Fibroblast of the conjunctiva (primary cell): ENCODE data around the gene TSBP1.

ENCODE experiments used
- DNase-seq: peaks from one replicate; pipeline ENCODE4 v3.0.0-alpha.2; 2010; ENCODE audit warnings: low read depth

Gene TSBP1, protein sequence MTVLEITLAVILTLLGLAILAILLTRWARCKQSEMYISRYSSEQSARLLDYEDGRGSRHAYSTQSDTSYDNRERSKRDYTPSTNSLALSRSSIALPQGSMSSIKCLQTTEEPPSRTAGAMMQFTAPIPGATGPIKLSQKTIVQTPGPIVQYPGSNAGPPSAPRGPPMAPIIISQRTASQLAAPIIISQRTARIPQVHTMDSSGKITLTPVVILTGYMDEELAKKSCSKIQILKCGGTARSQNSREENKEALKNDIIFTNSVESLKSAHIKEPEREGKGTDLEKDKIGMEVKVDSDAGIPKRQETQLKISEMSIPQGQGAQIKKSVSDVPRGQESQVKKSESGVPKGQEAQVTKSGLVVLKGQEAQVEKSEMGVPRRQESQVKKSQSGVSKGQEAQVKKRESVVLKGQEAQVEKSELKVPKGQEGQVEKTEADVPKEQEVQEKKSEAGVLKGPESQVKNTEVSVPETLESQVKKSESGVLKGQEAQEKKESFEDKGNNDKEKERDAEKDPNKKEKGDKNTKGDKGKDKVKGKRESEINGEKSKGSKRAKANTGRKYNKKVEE

DNA sequence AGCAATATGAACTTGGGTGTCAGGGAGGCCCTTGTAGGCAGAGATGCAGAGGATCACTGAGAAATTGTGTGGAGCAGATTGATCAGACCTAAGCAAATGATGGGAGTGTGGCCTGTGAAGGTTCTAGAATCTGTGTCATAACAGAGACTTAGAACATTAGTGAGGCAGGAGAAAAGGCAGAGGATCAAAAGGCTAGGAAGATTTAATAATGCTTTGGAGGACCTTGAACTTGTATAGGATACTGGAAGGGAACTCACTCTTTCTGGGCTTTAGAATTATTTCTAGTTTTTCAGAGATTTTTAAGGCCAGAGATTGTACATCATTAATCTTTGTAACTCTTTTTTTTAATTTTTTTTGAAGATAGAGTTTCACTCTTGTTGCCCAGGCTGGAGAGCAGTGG is at the start of gene TSBP1:
TSS of gene TSBP1 (minus strand) at position 101 of the 400 bp plus-strand sequence. CDS start 197 bp downstream, outside the sequence.
- DNase-seq: no peak

DNA sequence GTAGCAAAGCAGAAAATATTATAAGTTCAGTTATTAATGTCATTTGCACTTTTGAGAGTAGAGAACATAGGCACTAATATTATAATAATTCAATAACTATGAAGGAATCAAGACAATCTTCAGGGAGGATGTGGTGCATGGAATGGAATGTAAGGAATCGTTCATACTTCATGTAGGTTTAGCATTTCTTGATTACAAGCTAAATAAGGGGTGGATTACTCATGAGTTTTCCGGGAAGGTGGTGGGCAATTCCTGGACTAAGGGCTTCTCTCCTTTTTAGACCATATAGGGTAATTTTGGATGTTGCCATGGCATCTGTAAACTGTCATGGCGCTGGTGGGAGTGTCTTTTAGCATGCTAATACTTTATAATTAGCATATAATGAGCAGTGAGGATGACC is 44.3 kb upstream of the TSBP1 start:
- DNase-seq: no peak

DNA sequence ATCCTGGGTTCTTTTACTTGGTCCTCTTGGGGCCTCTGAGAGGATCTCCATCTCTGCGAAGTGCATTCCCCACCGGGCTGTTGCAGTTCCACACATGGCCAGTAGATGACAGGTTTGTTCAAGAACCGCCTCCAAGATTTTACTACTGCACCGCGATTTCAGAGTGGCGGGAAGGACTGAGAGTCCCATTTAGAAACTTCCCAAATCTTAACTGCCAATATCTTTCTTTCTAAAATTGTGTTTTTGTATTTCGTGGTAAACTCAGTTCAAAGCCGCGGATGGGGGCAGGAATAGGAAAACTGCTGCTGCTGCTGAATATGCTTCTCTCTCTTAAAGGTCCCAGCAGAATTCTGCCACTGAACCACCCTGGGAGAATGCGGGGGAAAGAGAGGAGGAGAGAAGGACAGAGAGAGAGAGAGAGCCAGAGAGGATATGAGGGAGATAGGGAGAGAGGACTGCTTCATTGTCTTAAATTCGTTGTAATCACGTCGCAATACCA is 43.9 kb upstream of the TSBP1 start:
- peak; percentile 48 for DNase-seq

DNA sequence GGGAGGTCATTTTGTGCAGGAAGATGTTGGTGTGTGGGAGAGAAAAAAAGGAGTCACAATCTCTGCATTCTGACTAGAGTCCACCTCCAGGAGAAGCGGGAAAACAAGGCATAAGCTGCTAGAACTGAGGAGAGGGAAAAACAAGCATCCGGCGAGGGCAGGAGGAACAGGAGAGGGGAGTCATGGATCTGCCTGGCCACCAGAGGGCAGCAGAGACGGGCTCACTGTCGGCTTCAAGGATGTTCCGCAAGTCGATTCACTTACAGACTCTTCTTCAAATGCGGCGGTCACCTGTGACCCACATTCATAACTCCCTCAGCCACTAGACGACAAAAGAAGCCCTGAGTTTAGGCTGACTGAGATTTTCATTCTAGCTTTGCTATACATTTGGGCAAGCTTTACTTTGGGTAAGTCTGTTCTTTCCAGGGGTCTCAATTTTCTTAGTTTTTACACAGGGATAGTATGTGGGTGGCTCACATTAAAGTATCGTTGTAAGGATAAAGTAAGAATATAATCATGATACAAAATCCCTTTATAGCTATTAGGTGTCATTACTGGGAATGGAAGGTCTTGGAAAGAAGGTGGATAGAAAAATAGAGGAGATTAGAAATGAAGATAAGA is 41.8 kb upstream of the TSBP1 start:
- peak; percentile 65 for DNase-seq

DNA sequence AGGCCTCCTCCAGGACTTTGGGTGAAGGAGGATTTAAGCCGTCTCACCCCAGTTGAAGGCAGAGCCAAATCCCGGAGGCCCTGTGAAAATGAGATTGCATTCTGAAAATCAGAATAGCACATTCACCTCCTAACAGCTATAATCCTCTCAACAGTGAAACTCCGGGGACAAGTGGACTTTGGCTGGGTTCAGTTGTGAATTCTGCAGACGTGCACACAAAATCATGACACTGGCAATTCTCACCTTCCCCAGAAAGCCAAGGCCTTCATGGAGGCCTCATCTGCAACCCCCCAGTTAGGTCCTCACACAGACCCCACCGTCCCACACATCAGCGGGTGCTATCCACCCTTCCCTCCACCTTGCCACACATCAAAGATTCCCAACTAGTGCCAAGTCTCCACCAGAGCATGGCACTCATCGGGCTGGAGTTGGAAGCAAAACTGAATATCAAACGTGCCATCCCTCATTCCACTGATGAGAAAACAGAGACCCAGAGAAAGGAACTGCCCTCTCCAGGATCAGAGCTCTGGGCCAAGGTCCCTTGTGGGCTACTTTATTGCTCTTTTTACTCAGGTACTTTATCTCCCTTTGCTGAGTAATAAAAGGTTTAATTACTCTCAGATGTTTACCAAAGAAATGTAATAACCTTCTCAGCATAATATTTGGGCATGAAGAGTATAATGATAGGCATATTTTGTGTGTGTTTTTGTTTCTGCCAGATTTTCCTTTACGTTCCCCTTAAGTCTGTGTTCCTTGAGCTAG is 40.0 kb upstream of the TSBP1 start:
- DNase-seq: no peak

DNA sequence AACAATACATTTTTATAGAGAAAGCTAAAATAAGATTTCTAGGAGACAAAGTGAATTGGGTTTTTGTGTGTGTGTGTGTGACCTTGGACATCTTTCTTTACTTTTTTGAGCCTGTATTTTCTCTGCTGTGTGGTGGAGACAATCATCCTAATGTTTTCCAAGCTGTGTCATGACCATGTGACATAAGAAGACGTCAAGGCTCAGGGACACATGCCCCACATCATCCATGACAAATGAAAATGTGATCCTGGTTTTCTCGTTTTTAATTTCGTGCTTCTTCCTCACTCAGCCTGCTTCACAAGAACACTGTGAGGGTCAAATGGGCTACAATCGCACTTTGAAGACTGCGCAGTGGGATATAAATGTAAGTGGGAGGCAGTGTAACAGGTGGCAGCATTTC is 39.2 kb upstream of the TSBP1 start:
- no peak for DNase-seq

DNA sequence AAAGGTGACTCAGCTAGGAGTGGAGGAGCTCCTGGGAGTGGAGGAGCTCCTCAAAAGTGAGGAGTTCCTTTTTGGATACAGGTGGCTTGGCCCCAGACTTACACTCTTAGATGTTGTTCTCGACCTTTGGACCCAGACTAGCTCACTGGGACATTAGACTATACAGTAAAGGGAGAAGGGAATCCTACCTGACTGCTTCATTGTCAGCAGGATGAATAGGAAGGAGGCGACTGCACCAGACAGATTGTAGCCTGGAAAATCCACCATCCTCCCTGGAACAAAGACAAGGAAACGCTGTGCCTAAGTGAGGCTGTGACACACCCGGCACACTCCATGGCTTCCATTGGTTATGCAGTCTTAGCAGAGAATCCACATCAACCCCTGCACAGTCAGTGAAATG is 35.2 kb upstream of the TSBP1 start, which contains the start of gene BTNL2:
TSS of gene BTNL2 (minus strand) at position 325 of the 400 bp plus-strand sequence. CDS start at position 267, 58 bp downstream.
- no peak for DNase-seq

DNA sequence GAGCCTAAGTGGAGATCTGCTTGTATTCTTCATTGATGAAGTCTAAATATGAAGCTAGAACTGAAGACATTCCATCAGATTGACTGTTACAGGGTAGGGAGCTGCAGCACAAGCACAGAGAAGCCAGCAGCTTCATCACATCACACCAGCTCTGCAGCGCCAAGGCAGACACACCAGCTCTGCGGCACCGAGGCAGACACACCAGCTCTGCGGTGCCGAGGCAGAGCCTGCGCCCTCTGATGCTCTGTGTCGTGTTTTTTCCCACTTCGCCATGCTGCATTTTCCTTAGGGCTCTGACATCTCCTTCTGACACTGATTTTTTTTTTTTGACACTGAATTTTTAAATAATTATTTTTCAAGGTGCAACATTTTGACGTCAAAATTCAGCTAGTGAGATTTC is 34.5 kb upstream of the TSBP1 start:
- no peak for DNase-seq

DNA sequence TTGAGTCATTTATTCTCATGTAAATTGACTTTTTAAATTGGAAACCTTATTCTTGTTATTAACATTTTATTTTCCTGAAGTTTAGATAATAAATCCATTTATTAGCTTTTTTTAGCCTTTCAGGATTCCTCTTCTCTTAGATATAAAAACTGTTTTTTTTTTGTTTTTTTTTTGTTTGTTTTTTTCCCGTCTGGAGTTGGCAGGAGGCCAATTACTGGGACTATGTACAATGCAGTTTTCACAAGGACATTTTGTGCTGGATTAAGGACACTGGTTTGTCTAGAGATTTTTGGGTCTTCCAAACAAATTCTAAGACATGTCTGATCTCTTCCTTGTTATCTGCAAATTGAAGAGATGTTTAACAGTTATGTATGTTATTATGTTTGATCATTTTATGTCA is 34.0 kb upstream of the TSBP1 start:
- DNase-seq: no peak

DNA sequence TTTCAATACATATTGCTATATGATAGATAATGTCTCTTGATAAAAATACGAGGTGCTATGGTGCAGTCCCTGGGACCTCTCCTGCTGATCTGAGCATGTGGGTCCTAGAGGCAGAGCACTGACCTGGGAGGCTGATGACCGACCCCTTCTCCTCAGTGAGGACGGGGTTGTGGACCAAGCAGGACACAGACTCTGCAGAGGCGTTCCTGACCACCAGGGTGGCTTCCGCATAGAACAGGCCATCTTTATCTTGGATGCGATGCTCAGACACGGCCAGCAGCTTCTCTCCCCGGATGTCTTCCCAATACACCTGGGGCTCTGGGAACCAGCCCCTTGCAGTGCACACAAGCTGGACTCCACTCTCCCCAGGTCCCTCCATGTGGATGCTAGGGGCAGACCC is 31.1 kb upstream of the TSBP1 start:
- no peak for DNase-seq

DNA sequence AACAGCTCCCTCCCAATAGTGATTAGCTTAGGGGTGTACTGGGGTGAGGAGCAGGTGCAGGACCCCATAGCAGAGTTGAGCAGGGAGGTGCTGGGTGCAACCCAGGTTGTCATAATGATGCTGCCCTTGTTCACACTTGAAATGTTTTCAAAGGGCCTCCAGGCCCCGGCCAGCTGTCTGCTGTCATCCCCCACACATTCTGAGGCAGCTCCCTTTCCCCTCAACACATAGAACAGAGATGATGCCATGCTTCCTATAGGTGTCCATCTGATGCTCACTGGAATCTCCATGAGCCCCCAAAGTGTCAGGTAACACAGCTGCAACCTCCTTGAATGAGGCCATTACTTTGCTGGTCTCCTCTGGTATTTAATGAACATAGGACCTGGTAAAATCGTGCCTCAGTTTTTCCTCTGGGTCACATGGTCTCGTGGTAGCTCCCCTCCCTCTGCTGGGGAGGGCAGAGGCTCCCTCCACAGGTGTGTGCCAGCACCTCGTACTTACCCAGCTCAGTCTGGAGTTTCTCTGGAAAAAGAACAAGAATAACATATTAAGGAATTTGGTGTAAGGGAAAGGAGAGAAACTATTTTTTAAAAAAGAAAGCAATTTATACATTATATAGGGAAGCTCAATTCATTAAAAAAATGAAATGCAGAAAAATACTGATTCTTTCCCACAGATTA is 29.7 kb upstream of the TSBP1 start:
- DNase-seq: no peak

DNA sequence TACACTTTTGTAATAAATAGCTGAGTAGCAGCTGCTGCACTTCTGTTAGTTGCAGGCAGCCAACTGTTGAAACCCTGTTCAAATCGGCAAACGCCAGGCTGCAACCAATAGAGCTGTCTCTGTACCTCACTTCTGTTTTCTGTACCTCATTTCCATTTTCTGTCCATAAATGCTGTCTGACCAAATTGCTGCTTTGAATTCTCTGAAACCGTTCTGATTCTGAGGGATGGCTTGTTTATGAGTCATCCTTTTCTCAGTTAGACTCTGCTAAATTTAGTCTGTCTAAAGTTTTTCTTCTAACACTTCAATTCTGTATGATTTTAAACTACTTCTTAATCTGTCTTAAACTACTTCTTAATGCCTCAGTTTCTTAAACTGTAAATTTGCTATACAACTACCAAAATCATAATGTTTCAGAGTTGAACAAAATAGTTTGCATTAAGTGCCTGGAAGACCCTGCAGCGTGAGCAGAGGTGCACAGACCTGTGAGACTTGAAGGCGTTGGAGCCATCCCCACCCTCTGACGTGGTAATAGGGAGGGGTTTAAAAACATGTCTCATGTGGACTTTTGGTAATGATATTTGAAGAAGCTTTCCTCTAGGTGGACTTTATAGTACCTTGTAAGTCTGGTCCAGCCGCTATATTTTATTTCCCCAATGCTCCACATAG is 25.7 kb upstream of the TSBP1 start:
- no peak for DNase-seq

DNA sequence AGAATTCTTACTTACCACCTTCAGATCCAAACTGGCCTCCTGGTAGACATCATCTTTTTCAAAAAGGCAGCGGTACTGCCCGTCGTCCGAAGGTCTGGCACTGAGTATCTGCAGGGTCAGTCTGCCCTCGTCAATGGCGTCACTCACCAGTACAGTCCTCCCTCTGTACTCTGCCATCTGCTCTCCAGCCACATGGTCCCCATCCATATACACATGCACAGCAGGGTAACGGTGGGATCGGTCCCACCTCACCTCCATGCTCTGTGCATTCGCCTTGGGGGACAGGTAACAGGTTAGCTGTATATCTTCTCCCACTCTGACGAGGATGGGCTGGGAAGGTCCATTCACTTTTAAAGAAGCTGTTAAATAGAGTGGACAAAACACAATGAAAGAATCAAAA is 24.3 kb upstream of the TSBP1 start:
- DNase-seq: no peak

DNA sequence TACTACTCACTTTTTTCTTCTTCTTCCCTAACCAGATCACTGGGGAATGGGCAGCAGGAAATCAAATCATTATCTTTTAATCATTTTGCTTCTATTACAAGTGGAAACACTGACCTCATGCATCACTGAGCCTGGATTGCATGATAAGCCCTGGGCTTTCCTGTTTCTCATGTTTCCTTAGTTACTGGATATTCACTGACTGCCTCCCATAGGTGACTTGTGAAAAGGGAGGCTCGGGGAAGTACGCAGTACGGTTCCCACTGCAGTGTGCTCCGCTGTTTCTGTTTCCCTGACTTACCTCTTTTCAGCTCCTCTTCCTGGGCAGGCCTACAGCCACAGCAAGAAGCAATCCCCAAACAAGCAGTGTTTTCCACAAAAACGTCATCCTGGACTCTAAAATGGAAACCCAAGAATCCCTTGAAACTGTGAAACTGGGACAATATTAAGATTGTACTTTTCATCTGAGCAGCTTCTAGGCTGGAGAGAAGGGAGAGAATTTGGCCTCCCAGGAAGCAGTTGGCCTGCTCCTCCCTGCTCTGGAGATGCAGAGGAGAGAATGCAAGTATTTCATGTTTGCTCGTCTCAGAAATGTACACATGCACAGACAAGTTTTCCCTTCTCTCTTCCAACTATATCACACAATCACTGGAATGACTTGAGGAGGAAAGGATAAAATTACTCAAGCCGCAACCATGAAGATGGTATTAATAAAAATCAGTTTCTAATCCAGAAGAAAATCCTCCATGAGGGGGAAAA is 22.1 kb upstream of the TSBP1 start:
- DNase-seq: peak; percentile 65

DNA sequence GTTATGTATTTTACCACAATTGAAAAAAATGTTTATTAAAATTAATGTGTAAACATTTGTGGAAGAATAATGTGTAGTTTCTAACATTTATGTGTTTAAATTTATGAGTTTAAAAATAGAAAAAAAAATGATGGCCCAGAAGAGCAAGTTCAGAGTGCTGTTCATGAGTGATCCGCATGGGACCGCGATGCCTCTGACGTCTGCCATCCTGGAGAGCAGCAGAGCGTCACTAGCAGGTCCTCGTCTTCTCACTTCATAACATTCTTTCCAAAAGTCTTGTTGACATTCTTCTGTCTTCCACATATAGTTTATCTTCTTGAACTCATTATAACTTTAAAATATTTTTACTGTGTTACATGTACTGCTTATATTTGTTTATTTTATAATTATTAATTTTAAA is 19.8 kb upstream of the TSBP1 start:
- DNase-seq: no peak

DNA sequence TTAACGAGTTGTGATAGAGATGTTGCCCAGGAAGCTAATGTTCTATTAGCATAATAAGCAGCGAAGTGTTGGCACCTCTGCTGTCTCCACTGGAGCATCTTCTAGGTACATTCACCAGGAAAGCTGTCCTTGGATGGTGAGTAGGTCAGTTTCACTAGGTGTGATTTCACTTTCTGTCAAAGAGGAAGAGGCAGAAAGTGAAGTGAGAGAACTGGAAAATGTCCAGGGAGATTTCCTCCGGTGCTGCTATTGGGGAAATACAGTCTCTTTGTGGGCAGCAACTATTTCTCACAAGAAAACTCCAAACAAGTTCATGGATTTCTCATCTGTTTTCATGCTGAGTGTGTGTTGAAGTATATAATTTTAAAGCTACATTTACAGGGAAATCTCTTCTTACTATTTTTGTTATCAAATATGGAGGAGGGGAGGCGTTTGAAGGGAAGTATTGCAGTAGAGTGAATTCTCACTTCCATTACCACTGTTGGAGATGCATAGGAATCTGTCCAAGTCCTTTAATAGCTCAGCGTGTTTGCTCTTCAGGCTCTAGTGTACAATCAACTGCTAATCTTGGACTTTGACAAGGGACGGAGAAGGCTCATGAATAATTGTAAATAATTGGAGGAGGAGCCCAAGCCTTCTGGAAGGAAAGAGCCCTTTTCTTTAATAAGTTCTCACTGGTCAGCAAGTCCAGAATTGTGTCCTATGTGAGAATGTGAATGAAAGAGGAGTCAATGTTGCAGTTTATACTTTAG is 16.1 kb upstream of the TSBP1 start:
- DNase-seq: no peak

DNA sequence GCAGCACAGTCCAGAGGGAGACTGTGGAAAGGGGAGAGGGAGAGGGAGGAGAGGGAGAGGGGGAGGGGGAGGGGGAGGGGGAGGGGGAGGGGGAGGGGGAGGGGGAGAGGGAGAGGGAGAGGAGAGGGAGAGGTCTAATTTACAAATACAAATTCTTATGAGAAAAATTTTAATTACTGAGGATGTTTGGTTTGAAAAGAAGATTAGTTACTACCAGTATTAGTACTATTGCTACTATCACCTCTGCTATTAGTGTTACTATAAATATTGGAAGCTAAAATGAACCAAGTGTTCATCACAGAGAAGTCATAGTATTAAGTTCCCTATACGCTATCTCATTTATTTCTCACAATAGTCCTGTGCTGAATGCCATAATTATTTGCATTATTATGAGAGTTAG is 14.3 kb upstream of the TSBP1 start:
- no peak for DNase-seq

DNA sequence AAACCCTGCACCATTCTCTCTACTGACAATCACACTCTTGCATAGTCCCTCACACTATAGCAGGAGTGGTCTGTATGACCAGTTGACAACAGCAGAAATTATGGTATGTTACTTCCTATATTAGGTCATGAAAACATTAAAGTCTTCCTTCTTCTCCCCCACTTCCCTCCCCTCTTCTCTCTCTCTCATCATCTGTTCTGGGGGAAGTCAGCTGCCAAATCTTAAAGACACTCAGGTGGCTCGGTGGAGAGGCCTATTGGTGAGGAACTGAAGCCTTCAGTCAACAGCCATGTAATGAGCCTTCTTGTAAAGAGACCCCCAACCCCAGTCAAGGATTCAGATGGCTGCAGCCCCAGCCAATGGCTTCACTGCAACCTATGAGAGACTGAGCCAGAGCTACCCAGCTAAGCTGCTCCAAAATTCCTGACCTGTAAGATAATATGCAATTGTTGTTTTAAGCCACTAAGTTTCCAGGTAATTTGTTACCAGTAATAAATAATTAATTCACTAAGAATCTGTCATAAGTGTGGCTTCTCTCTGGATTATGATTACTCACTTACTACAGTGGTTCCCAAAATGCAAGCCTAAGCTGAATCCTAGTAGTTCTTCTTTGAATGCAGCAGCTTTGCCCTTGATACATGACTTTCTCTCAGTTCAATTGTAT is 11.2 kb upstream of the TSBP1 start:
- DNase-seq: no peak

DNA sequence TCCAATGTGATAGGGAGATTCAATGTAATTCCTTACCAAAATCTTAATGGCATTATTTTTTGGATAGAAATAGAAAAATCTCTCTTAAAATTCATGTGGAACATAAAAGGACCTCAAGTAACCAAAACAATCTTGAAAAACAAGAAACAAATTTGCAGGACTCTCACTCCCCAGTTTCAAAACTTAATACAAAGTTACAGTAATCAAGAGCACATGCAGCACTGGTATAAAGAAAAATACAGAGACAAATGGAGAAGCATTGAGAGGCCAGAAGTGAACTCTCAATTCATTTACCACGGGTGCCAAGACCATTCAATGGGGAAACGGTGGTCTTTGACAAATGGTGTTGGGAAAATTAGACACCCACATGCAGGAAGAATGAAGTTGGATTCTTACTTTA is 7.8 kb upstream of the TSBP1 start:
- DNase-seq: no peak
